B cell (primary cell): ENCODE results near the gene GPR4. TPM values are rescaled to one million over a fixed set of nuclear protein-coding genes. Genes with fewer than 3 reads are reported as not detected.
A peak's percentile ranks its signal among the peaks of the same experiment; 100 is the strongest.

Source experiments
- ATAC-seq: fragments of 200-7000 bp; cut with Tn5 transposase; one replicate; pipeline ENCODE4 v1.10.0; 2021; ENCODE audit warnings: low read depth, mild to moderate bottlenecking, moderate number of reproducible peaks, moderate library complexity
- CTCF ChIA-PET: fragments of 350-600 bp; sonication (Branson Sonifier 250); formaldehyde crosslinking; loops from one replicate; lab custom pipeline; 2021; ENCODE audit warnings: antibody characterized with exemption, inconsistent platforms; lab: Charles Lee
- POLR2A ChIA-PET: fragments of 350-600 bp; sonication (Branson Sonifier 250); formaldehyde crosslinking; loops from one replicate; lab custom pipeline; 2021; ENCODE audit warnings: antibody characterized with exemption; lab: Charles Lee
- DNase-seq: peaks from one replicate; pipeline ENCODE4 v3.0.0; 2013
- H2AFZ ChIP-seq: 2 replicates; pipeline ENCODE4 v1.6.1; 2012; ENCODE audit warnings: mild to moderate bottlenecking, low read depth, low read length; ENCODE audit not compliant: insufficient read depth, poor library complexity, severe bottlenecking
- H3K27ac ChIP-seq, 2 donors: 1 replicate in 1 of 2; 2 replicates in 1 of 2; pipeline ENCODE4 v1.5.1; 2012 to 2013; ENCODE audit warnings: low read length in 2 of 2, mild to moderate bottlenecking in 2 of 2, moderate library complexity in 1 of 2
- H3K27me3 ChIP-seq, 4 experiments: fragments of 200-600 bp in 1 of 4; sonication (generic) in 1 of 4; replicated peaks in 1 of 4; 1 replicate in 2 of 4; 2 replicates in 2 of 4; pipeline versions ENCODE4 v1.6.1 to v1.7.0; 2013 to 2016; ENCODE audit warnings: low read length in 3 of 4, mild to moderate bottlenecking in 2 of 4, mixed read lengths in 1 of 4, moderate library complexity in 1 of 4; ENCODE audit not compliant: insufficient read depth in 4 of 4, control insufficient read depth in 3 of 4; ENCODE audit errors: control extremely low read depth in 1 of 4
- H3K36me3 ChIP-seq, 2 experiments: replicated peaks in 1 of 2; 1 replicate in 1 of 2; 2 replicates in 1 of 2; pipeline versions ENCODE4 v1.6.1 to v1.7.1; 2013; ENCODE audit warnings: low read length in 1 of 2; ENCODE audit not compliant: insufficient read depth in 2 of 2, control insufficient read depth in 1 of 2; ENCODE audit errors: control extremely low read depth in 1 of 2, extremely low read depth in 1 of 2
- H3K4me1 ChIP-seq, 2 donors: fragments of 200-600 bp in 1 of 2; sonication (generic) in 1 of 2; 1 replicate in 1 of 2; 2 replicates in 1 of 2; pipeline versions ENCODE4 v1.5.1 to v1.6.1; 2013 to 2017; ENCODE audit warnings: low read length in 2 of 2; ENCODE audit not compliant: control insufficient read depth in 2 of 2, insufficient read depth in 2 of 2
- H3K4me2 ChIP-seq: replicated peaks from 2 replicates; pipeline ENCODE3; 2012; ENCODE audit warnings: mild to moderate bottlenecking, low read depth, low read length; ENCODE audit not compliant: poor library complexity, severe bottlenecking
- H3K4me3 ChIP-seq, 5 experiments: fragments of 200-600 bp in 1 of 5; sonication (generic) in 1 of 5; 1 replicate in 3 of 5; 2 replicates in 2 of 5; pipeline versions ENCODE4 v1.5.1 to v1.7.0; 2011 to 2016; ENCODE audit warnings: low read length in 4 of 5, mild to moderate bottlenecking in 4 of 5, low read depth in 2 of 5, control low read depth in 1 of 5, moderate library complexity in 1 of 5; ENCODE audit not compliant: insufficient read depth in 1 of 5; ENCODE audit errors: control extremely low read depth in 1 of 5, extremely low read depth in 1 of 5
- H3K79me2 ChIP-seq: fragments of 200-600 bp; sonication (generic); one replicate; pipeline ENCODE4 v1.6.0; 2016; ENCODE audit warnings: low read length; ENCODE audit not compliant: control insufficient read depth, insufficient read depth
- H3K9ac ChIP-seq: fragments of 200-600 bp; sonication (generic); 2 replicates; pipeline ENCODE4 v1.6.1; 2017; ENCODE audit warnings: mild to moderate bottlenecking, low read length, moderate library complexity
- H3K9me3 ChIP-seq, 3 donors: one replicate each; pipeline versions ENCODE4 v1.6.1 to v1.7.1; 2013; ENCODE audit warnings: low read length in 2 of 3; ENCODE audit not compliant: control insufficient read depth in 2 of 3, insufficient read depth in 1 of 3; ENCODE audit errors: control extremely low read depth in 1 of 3
- H4K20me1 ChIP-seq: 2 replicates; pipeline ENCODE4 v1.6.0; 2012; ENCODE audit warnings: mild to moderate bottlenecking, low read length; ENCODE audit not compliant: insufficient read depth, control insufficient read depth, poor library complexity, severe bottlenecking
- H3K27ac Mint-ChIP-seq: one replicate; pipeline ENCODE4 v1.8.0; 2021; ENCODE audit warnings: mixed read lengths
- H3K27me3 Mint-ChIP-seq: one replicate; pipeline ENCODE4 v1.8.0; 2021; ENCODE audit warnings: mixed read lengths
- H3K4me1 Mint-ChIP-seq: one replicate; pipeline ENCODE4 v1.8.0; 2021; ENCODE audit warnings: mixed read lengths
- H3K4me3 Mint-ChIP-seq: one replicate; pipeline ENCODE4 v1.8.0; 2021; ENCODE audit warnings: mixed read lengths
- H3K9me3 Mint-ChIP-seq: one replicate; pipeline ENCODE4 v1.8.0; 2022; ENCODE audit warnings: mixed read lengths; ENCODE audit not compliant: insufficient read depth
- EZH2 ChIP-seq: IDR thresholded peaks from 2 replicates; pipeline ENCODE4 v1.6.1; 2012; ENCODE audit warnings: borderline replicate concordance, low read depth, mild to moderate bottlenecking, moderate library complexity, low read length; ENCODE audit not compliant: insufficient read depth, poor library complexity, severe bottlenecking
- WGBS: methylation state at CpG from one replicate; pipeline ENCODE4 v1.1.5; 2013; ENCODE audit warnings: missing lambda C conversion rate; ENCODE audit not compliant: insufficient coverage; 5-methylcytosine and 5-hydroxymethylcytosine counted together
- intact Hi-C: fragments of 100-400 bp; cut with micrococcal nuclease; formaldehyde crosslinking; loops from one replicate; pipeline ENCODE4 v1.10.0; 2022
- polyA plus RNA-seq: library from polyadenylated mRNA; depleted of rRNA; stranded (reverse); fragments of >200 nt; gene quantifications from 2 replicates; pipeline ENCODE4 v1.2.3, GENCODE V29; 2012
- total RNA-seq, 2 donors: library from RNA; stranded (reverse); fragments of 120-200 nt in 1 of 2; gene quantifications; 1 replicate in 1 of 2; 2 replicates in 1 of 2; pipeline versions ENCODE4 v1.2.3 to v1.2.4, GENCODE V29; 2013 to 2022
- TF ChIP-seq, protein P1 (sequence below): fragments of 200-600 bp; IDR thresholded peaks from one replicate; pipeline ENCODE4 v1.8.0; 2022; ENCODE audit warnings: antibody characterized with exemption, mild to moderate bottlenecking

The GPR4 gene
- total and polyA plus RNA-seq, 2 donors (not counting 1 experiment from before 2014, with no cell fraction given) = not detected

DNA sequence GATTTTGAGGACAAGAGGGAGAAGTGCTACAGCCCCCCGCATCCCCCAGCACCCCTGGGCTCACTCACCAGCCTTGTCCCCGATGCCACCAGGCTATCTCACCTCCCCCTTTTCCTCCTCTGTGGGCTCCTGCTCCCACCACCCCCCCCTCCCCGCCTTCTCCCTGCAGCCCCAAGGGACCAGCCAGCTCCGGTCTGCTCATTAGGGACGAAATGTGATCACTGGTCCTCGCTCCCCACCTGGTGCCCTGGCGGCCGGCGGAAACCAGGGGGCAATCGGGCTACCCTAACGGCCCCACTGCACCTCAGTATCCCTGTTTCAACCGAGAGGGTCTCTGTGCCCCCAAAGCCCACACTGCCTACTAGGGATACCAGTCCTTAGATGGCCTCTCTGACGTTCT lies 2.7 kb downstream of the GPR4 start:
- DNase-seq (peak; percentile 21), ATAC-seq (no peak)
- H3K27ac ChIP-seq = no peak overlapping the region
- Mint-ChIP-seq H3K27me3 (peaks cover 73% of the 10 kb centered on the region), H3K4me1 (peaks cover 39% of the 10 kb centered on the region), H3K4me3 (peak overlapping the region; percentile 5), H3K27ac (peak overlapping the region; percentile 4), H3K9me3 (no peaks in the 10 kb centered on the region)
- H4K20me1 ChIP-seq = no peaks in the 10 kb centered on the region
- H3K27me3 ChIP-seq = peaks cover 0 to 80% (median 46%) of the 10 kb centered on the region in 4 experiments
- no peaks in the 10 kb centered on the region for H3K79me2 ChIP-seq
- intact Hi-C loops = no loop called here
- no peak overlapping the region for H2AFZ ChIP-seq
- ChIA-PET CTCF (interaction anchor here (1.2 kb wide), 1 partner anchor 43 kb away, joined by 5 read pairs; no protein-coding TSS in a partner anchor), POLR2A (interaction anchor here (0.6 kb wide), 1 partner anchor 205 kb away, joined by 7 read pairs; no protein-coding TSS in a partner anchor)
- WGBS = 3% methylated on average over 12 of the region's 13 CpGs
- peak overlapping the region; percentile 9 for H3K9ac ChIP-seq
- H3K4me3 ChIP-seq = no peak overlapping the region
- peaks cover 29 to 51% of the 10 kb centered on the region in 2 donors for H3K4me1 ChIP-seq
- peaks cover 0 to 14% (median 0%) of the 10 kb centered on the region in 3 donors for H3K9me3 ChIP-seq
- H3K36me3 ChIP-seq = no peaks in the 10 kb centered on the region
- TF ChIP-seq, protein P1, sequence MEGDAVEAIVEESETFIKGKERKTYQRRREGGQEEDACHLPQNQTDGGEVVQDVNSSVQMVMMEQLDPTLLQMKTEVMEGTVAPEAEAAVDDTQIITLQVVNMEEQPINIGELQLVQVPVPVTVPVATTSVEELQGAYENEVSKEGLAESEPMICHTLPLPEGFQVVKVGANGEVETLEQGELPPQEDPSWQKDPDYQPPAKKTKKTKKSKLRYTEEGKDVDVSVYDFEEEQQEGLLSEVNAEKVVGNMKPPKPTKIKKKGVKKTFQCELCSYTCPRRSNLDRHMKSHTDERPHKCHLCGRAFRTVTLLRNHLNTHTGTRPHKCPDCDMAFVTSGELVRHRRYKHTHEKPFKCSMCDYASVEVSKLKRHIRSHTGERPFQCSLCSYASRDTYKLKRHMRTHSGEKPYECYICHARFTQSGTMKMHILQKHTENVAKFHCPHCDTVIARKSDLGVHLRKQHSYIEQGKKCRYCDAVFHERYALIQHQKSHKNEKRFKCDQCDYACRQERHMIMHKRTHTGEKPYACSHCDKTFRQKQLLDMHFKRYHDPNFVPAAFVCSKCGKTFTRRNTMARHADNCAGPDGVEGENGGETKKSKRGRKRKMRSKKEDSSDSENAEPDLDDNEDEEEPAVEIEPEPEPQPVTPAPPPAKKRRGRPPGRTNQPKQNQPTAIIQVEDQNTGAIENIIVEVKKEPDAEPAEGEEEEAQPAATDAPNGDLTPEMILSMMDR = no peak
- TF ChIP-seq EZH2 = no peak
- peak overlapping the region; percentile 56 for H3K4me2 ChIP-seq

DNA sequence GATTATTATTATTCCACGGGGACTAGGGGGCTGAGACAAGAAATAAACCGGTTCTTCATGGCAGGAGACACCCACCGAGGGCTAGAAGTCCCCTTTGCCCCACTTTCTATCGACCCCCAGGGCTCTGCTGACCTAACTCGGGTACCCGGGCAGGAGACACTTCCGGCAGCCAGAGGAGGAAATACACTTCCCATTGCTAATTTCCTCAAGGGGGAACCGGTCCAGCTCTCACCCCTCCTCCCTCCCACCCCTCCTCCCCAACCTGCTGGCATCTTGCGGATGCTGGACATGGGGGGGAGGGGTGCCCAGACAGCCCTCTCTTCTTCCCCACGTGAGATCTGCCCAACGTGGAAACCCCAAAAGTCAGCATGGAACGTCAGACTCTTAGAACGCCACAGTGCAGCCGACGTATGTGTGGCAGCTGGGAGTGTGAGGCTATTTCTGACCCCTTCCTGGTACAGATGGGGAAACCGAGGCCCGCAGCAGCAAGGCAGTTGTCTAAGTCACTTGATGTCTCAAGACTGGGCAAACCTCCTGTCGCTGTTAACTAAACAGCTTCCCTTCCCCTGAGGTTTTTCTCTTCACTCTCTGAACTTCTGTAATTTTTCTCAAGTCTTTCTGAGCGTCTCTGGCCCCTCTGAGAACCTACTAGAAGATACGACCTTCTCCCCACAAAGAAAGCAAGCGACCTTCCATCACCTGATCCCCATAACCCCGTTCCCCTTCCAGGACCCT lies 3.6 kb downstream of the GPR4 start:
- no peak overlapping the region for H3K27ac Mint-ChIP-seq
- no peaks in the 10 kb centered on the region for H3K9me3 Mint-ChIP-seq
- WGBS = 3% methylated on average over 16 of the region's 22 CpGs
- peak; percentile 56 for DNase-seq
- Histone ChIP-seq H3K9ac (peak overlapping the region; percentile 20), H4K20me1 (no peaks in the 10 kb centered on the region), H3K27ac (no peak overlapping the region), H3K36me3 (no peaks in the 10 kb centered on the region), H3K27me3 (peaks cover 0 to 75% (median 46%) of the 10 kb centered on the region in 4 experiments), H3K4me1 (peaks cover 29 to 51% of the 10 kb centered on the region in 2 donors), H3K4me2 (peak overlapping the region; percentile 56), H3K9me3 (peaks cover 0 to 14% (median 0%) of the 10 kb centered on the region in 3 donors), H3K79me2 (no peaks in the 10 kb centered on the region), H2AFZ (peak overlapping the region; percentile 36), H3K4me3 (peak overlapping the region in 2 of 5 experiments; percentile 0 to 7)
- ATAC-seq = peak; percentile 36
- ChIA-PET CTCF (interaction anchor here (0.9 to 1.6 kb wide), 4 partner anchors 33 to 120 kb away, joined by 3 to 5 read pairs (median 4); no protein-coding TSS in a partner anchor), POLR2A (interaction anchor here (0.5 kb wide), 1 partner anchor 107 kb away, joined by 4 read pairs; no protein-coding TSS in a partner anchor)
- peaks cover 74% of the 10 kb centered on the region for H3K27me3 Mint-ChIP-seq
- intact Hi-C loops = no loop called here
- peaks cover 39% of the 10 kb centered on the region for H3K4me1 Mint-ChIP-seq
- peak overlapping the region; percentile 68 for H3K4me3 Mint-ChIP-seq
- TF ChIP-seq, protein P1 = no peak
- TF ChIP-seq EZH2 = no peak
